ENCODE results near the gene TXNDC2.

- no peak for TF ChIP-seq ZNF507 (tag; conservative IDR thresholded peaks at IDR 0.05)
- no peak for TF ChIP-seq ERF (CRISPR knock-in tag; IDR thresholded peaks at IDR 0.05)
- TF ChIP-seq ZBTB33 (CRISPR knock-in tag; IDR thresholded peaks at IDR 0.05) = no peak
- TF ChIP-seq CTCF (IDR thresholded peaks at IDR 0.05 in 2 of 3, conservative IDR thresholded peaks at IDR 0.05 in 1 of 3; ENCODE audit: insufficient read depth in 2 of 3, low read depth in 1 of 3, low read length in 3 of 3) = no peak
- TF ChIP-seq MAFF (IDR thresholded peaks at IDR 0.05; ENCODE audit: low read length) = no peak
- TF ChIP-seq NR1H2 (CRISPR knock-in tag; IDR thresholded peaks at IDR 0.05) = no peak
- TF ChIP-seq HDAC6 (IDR thresholded peaks at IDR 0.05; ENCODE audit: low read depth, low read length) = no peak
- TF ChIP-seq POLR2B (IDR thresholded peaks at IDR 0.05; ENCODE audit: low read depth, partially characterized antibody) = no peak
- no peak for TF ChIP-seq ZNF436 (CRISPR knock-in tag; IDR thresholded peaks at IDR 0.05)
- no peak for TF ChIP-seq BRCA1 (IDR thresholded peaks at IDR 0.05)
- no peak for TF ChIP-seq BRCA1 (CRISPR knock-in tag; IDR thresholded peaks at IDR 0.05)
- TF ChIP-seq REST (IDR thresholded peaks at IDR 0.05; ENCODE audit: borderline replicate concordance) = no peak
- TF ChIP-seq REST (CRISPR knock-in tag; IDR thresholded peaks at IDR 0.05; ENCODE audit: low read depth) = no peak
- TF ChIP-seq OTX1 (CRISPR knock-in tag; IDR thresholded peaks at IDR 0.05) = no peak
- TF ChIP-seq ZBTB8A (IDR thresholded peaks at IDR 0.05; ENCODE audit: partially characterized antibody) = no peak
- no peak for TF ChIP-seq E2F4 (CRISPR knock-in tag; IDR thresholded peaks at IDR 0.05; ENCODE audit: low read depth)
Observed at GRCh38 chr18:9858642-9859041, 27.1 kb upstream of the TXNDC2 start.

Data from K562 (cell line).